Esophagus (tissue), 2 donors: ENCODE results near the gene ABCC1. TPM values are rescaled to one million over a fixed set of nuclear protein-coding genes. Genes with fewer than 3 reads are reported as not detected.

Source experiments
- H3K27ac ChIP-seq, 2 donors: one replicate each; pipeline ENCODE4 v1.5.1; 2013; ENCODE audit warnings: low read depth in 2 of 2, mild to moderate bottlenecking in 2 of 2, inconsistent platforms in 1 of 2, low read length in 1 of 2, moderate library complexity in 1 of 2
- H3K27me3 ChIP-seq, 2 donors: one replicate each; pipeline ENCODE4 v1.6.1; 2013; ENCODE audit warnings: low read length in 2 of 2, control low read depth in 1 of 2, mild to moderate bottlenecking in 1 of 2; ENCODE audit not compliant: insufficient read depth in 2 of 2, control insufficient read depth in 1 of 2
- H3K36me3 ChIP-seq, 2 donors: one replicate each; pipeline ENCODE4 v1.6.1; 2013; ENCODE audit warnings: low read length in 1 of 2; ENCODE audit not compliant: control insufficient read depth in 2 of 2, insufficient read depth in 2 of 2
- H3K4me1 ChIP-seq, 2 donors: one replicate each; pipeline ENCODE4 v1.6.1; 2013; ENCODE audit warnings: low read length in 1 of 2; ENCODE audit not compliant: control insufficient read depth in 2 of 2, insufficient read depth in 2 of 2
- H3K4me3 ChIP-seq, 2 donors: one replicate each; pipeline ENCODE4 v1.5.1; 2013; ENCODE audit warnings: low read length in 2 of 2, mild to moderate bottlenecking in 2 of 2, low read depth in 1 of 2, moderate library complexity in 1 of 2
- H3K9me3 ChIP-seq, 2 donors: one replicate each; pipeline ENCODE4 v1.6.1; 2013; ENCODE audit warnings: mild to moderate bottlenecking in 2 of 2, low read depth in 1 of 2, low read length in 1 of 2, moderate library complexity in 1 of 2; ENCODE audit not compliant: control insufficient read depth in 2 of 2, insufficient read depth in 1 of 2
- WGBS, 2 donors: extraction: QIAGEN DNeasy Blood & Tissue Kit; methylation state at CpG; one replicate each; pipeline ENCODE4 v1.1.7; 2013; 5-methylcytosine and 5-hydroxymethylcytosine counted together
- polyA plus RNA-seq, 2 donors: library from polyadenylated mRNA; stranded (reverse); fragments of 200-250 nt; gene quantifications; one replicate each; pipeline ENCODE4 v1.2.3, GENCODE V29; 2013
- donor health status: healthy with polysubstance abuse.
- donor health status: Bipolar disorder and iron deficiency.

The ABCC1 gene
- polyA plus RNA-seq, 2 donors = 14.8 to 21.8 TPM

GRCh38 chr16:16014329-16015224 is 65.2 kb downstream of the ABCC1 start:
- Histone ChIP-seq H3K27me3 (no peaks in the 10 kb centered on the region), H3K9me3 (no peaks in the 10 kb centered on the region), H3K27ac (peak overlapping the region; percentile 34 to 63), H3K36me3 (peaks cover 3 to 21% of the 10 kb centered on the region in 2 donors), H3K4me1 (peaks cover 0 to 3% of the 10 kb centered on the region in 2 donors), H3K4me3 (no peak overlapping the region)
- 50 to 61% methylated on average over 14 of the region's 14 CpGs for WGBS, 2 donors

- Histone ChIP-seq H3K36me3 (peaks cover 3 to 17% of the 10 kb centered on the region in 2 donors), H3K27ac (peak overlapping the region in 1 of 2 donors; percentile 29), H3K9me3 (no peaks in the 10 kb centered on the region), H3K27me3 (no peaks in the 10 kb centered on the region), H3K4me1 (peaks cover 0 to 9% of the 10 kb centered on the region in 2 donors), H3K4me3 (no peak overlapping the region)
- 87 to 92% methylated on average over 8 of the region's 8 CpGs for WGBS, 2 donors
Measured at GRCh38 chr16:16015849-16016248, 66.4 kb downstream of the ABCC1 start.

- Histone ChIP-seq H3K4me1 (peaks cover 0 to 10% of the 10 kb centered on the region in 2 donors), H3K9me3 (no peaks in the 10 kb centered on the region), H3K27ac (no peak overlapping the region), H3K36me3 (peaks cover 3 to 17% of the 10 kb centered on the region in 2 donors), H3K4me3 (no peak overlapping the region), H3K27me3 (no peaks in the 10 kb centered on the region)
- WGBS, 2 donors = 90 to 99% methylated on average over 11 of the region's 11 CpGs
Measured at GRCh38 chr16:16016388-16016964, 67.1 kb downstream of the ABCC1 start.

- H3K4me3 ChIP-seq = no peak overlapping the region
- peak overlapping the region in 1 of 2 donors; percentile 24 for H3K27ac ChIP-seq
- H3K36me3 ChIP-seq = peaks cover 3 to 15% of the 10 kb centered on the region in 2 donors
- peaks cover 2 to 20% of the 10 kb centered on the region in 2 donors for H3K4me1 ChIP-seq
- 89 to 98% methylated on average over 3 of the region's 3 CpGs for WGBS, 2 donors
- H3K27me3 ChIP-seq = no peaks in the 10 kb centered on the region
- H3K9me3 ChIP-seq = no peaks in the 10 kb centered on the region
Measured at GRCh38 chr16:16017812-16018211, 68.4 kb downstream of the ABCC1 start.

DNA sequence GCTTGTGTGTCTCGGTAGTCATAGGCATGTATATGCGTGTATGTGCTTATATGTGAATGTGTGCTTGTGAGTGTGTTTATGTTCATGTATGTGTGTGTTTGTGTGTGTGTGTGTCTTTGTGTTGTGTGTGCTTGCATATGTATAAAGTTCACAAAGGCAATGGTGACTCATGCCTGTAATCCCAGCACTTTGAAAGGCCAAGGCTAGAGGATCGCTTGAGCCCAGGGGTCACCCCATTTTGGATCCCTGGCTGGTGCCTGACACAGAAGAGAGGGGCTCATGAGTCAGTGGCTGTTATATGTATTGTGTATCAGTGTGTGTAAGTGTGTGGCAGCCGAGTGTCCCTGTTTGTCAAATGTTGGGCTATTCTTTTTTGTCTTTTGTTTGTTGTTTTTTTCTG is 69.3 kb downstream of the ABCC1 start:
- 70 to 88% methylated on average over 4 of the region's 4 CpGs for WGBS, 2 donors
- H3K4me1 ChIP-seq = peaks cover 2 to 21% of the 10 kb centered on the region in 2 donors
- no peaks in the 10 kb centered on the region for H3K9me3 ChIP-seq
- peaks cover under 1 to 17% of the 10 kb centered on the region in 2 donors for H3K36me3 ChIP-seq
- peak overlapping the region; percentile 45 to 87 for H3K27ac ChIP-seq
- no peak overlapping the region for H3K4me3 ChIP-seq
- no peaks in the 10 kb centered on the region for H3K27me3 ChIP-seq

DNA sequence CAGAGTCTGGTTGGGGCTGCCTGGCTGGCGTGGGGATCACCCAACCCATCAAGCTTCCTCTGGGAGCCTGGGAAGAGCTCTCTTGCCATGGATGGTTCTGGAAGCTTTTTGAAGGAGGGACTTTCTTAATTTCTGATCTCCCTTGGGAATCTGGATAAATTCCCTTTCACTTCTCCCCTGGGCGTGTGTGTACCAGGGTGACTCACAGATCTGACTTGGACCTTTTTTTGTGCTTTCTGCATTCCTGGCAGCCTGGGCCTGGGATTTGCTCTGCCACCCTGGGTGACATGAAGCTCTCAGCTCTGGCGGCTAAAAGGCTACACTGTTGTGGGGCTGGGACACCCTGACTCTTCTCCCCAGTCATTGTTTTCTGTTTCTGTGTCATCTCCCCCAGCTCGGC is 70.1 kb downstream of the ABCC1 start:
- Histone ChIP-seq H3K4me1 (peaks cover 2 to 21% of the 10 kb centered on the region in 2 donors), H3K9me3 (no peaks in the 10 kb centered on the region), H3K4me3 (no peak overlapping the region), H3K27me3 (no peaks in the 10 kb centered on the region), H3K27ac (peak overlapping the region; percentile 45 to 87), H3K36me3 (peaks cover 0 to 18% of the 10 kb centered on the region in 2 donors)
- 47 to 66% methylated on average over 4 of the region's 4 CpGs for WGBS, 2 donors

GRCh38 chr16:16020291-16020690 is 70.9 kb downstream of the ABCC1 start:
- Histone ChIP-seq H3K36me3 (peaks cover 0 to 14% of the 10 kb centered on the region in 2 donors), H3K4me1 (peaks cover 2 to 26% of the 10 kb centered on the region in 2 donors)

GRCh38 chr16:16021020-16021419 is 71.6 kb downstream of the ABCC1 start:
- no peak overlapping the region for H3K4me3 ChIP-seq
- peaks cover 2 to 27% of the 10 kb centered on the region in 2 donors for H3K4me1 ChIP-seq
- H3K27me3 ChIP-seq = no peaks in the 10 kb centered on the region
- H3K36me3 ChIP-seq = peaks cover 0 to 14% of the 10 kb centered on the region in 2 donors
- H3K27ac ChIP-seq = peak overlapping the region in 1 of 2 donors; percentile 40
- WGBS, 2 donors = 73 to 77% methylated on average over 3 of the region's 3 CpGs
- H3K9me3 ChIP-seq = no peaks in the 10 kb centered on the region

More at GRCh38 chr16:16020291-16020690, 70.9 kb downstream of the ABCC1 start:
- no peak overlapping the region for H3K27ac ChIP-seq
- H3K27me3 ChIP-seq = no peaks in the 10 kb centered on the region
- no peak overlapping the region for H3K4me3 ChIP-seq
- WGBS, 2 donors = 87 to 94% methylated on average over 3 of the region's 3 CpGs
- H3K9me3 ChIP-seq = no peaks in the 10 kb centered on the region

GRCh38 chr16:16021646-16021987 is 72.2 kb downstream of the ABCC1 start:
- no peaks in the 10 kb centered on the region for H3K9me3 ChIP-seq
- 40 to 57% methylated on average over 9 of the region's 9 CpGs for WGBS, 2 donors
- no peaks in the 10 kb centered on the region for H3K27me3 ChIP-seq
- peaks cover 0 to 10% of the 10 kb centered on the region in 2 donors for H3K36me3 ChIP-seq
- peak overlapping the region; percentile 86 to 94 for H3K27ac ChIP-seq
- no peak overlapping the region for H3K4me3 ChIP-seq
- peaks cover 2 to 27% of the 10 kb centered on the region in 2 donors for H3K4me1 ChIP-seq
